HL-60/S4 treated with retinoic acid at 250 ng/mL for 4 days and 3 days (cell line): Measurements from ENCODE around the gene KCNS3.

Source experiments
- in situ Hi-C: fragments of 300-500 bp; cut with MboI; formaldehyde crosslinking; loops from 2 replicates; pipeline ENCODE4 v1.7.0; 2022; ENCODE audit warnings: low sequenced_read_pairs

The KCNS3 gene

GRCh38 chr2:17979707-17980106, 101.2 kb downstream of the KCNS3 start:
- in situ Hi-C loops, result no loop called here

GRCh38 chr2:17981936-17982335, 103.5 kb downstream of the KCNS3 start:
- in situ Hi-C loops, result no loop called here
